Adipocyte (in vitro differentiated cells): ENCODE data around the gene CAMTA1.
"Not testable (repeated sequence)": the region's sequence is repeated elsewhere in the genome, so short reads cannot be mapped to it uniquely, and the experiment has no call there.

Experiments
- DNase-seq: peaks from one replicate; pipeline ENCODE4 v3.0.0-alpha.2; 2015; ENCODE audit warnings: low read depth
- H3K27me3 ChIP-seq: replicated peaks from 2 replicates; pipeline ENCODE4 v1.7.0; 2013; ENCODE audit warnings: mild to moderate bottlenecking, low read length, moderate library complexity; ENCODE audit not compliant: control insufficient read depth, insufficient read depth
- H3K36me3 ChIP-seq: 2 replicates; pipeline ENCODE4 v1.7.0; 2013; ENCODE audit warnings: low read length, mild to moderate bottlenecking, moderate library complexity; ENCODE audit not compliant: control insufficient read depth, insufficient read depth, severe bottlenecking
- H3K4me1 ChIP-seq: 2 replicates; pipeline ENCODE4 v1.7.0; 2013; ENCODE audit warnings: mild to moderate bottlenecking, low read length, moderate library complexity; ENCODE audit not compliant: control insufficient read depth, insufficient read depth
- H3K4me3 ChIP-seq: 2 replicates; pipeline ENCODE4 v1.7.0; 2013; ENCODE audit warnings: mild to moderate bottlenecking, low read length, moderate library complexity
- H3K9ac ChIP-seq: 2 replicates; pipeline ENCODE4 v1.7.0; 2013; ENCODE audit warnings: mild to moderate bottlenecking, low read length, moderate library complexity
- H3K9me3 ChIP-seq: 2 replicates; pipeline ENCODE4 v1.7.0; 2013; ENCODE audit warnings: mild to moderate bottlenecking, low read length, moderate library complexity; ENCODE audit not compliant: control insufficient read depth

CAMTA1 gene

GRCh38 chr1:7705048-7705907 lies 920.0 kb downstream of the CAMTA1 start:
- no peaks in the 10 kb centered on the region for H3K9me3 ChIP-seq
- H3K27me3 ChIP-seq, result peaks cover 57% of the 10 kb centered on the region
- H3K36me3 ChIP-seq, result no peaks in the 10 kb centered on the region
- H3K4me1 ChIP-seq, result no peaks in the 10 kb centered on the region
- H3K4me3 ChIP-seq, result no peak overlapping the region
- DNase-seq, result no peak
- H3K9ac ChIP-seq, result no peak overlapping the region

- Histone ChIP-seq H3K9me3 (no peaks in the 10 kb centered on the region), H3K27me3 (peaks cover 57% of the 10 kb centered on the region), H3K4me1 (no peaks in the 10 kb centered on the region), H3K36me3 (no peaks in the 10 kb centered on the region), H3K9ac (no peak overlapping the region), H3K4me3 (no peak overlapping the region)
- DNase-seq, result no peak
Measured at GRCh38 chr1:7705908-7706216, 920.6 kb downstream of the CAMTA1 start.

GRCh38 chr1:7707527-7707926 lies 922.3 kb downstream of the CAMTA1 start:
- no peaks in the 10 kb centered on the region for H3K4me1 ChIP-seq
- DNase-seq, result no peak
- no peak overlapping the region for H3K9ac ChIP-seq
- H3K4me3 ChIP-seq, result no peak overlapping the region
- H3K27me3 ChIP-seq, result peaks cover 59% of the 10 kb centered on the region
- H3K9me3 ChIP-seq, result no peaks in the 10 kb centered on the region
- no peaks in the 10 kb centered on the region for H3K36me3 ChIP-seq

- DNase-seq, H3K9me3 ChIP-seq, H3K4me1 ChIP-seq, H3K4me3 ChIP-seq, H3K36me3 ChIP-seq, H3K9ac ChIP-seq: not testable (repeated sequence)
- H3K27me3 ChIP-seq, result peaks cover 57% of the 10 kb centered on the region
Measured at GRCh38 chr1:7708065-7708464, 922.8 kb downstream of the CAMTA1 start.

GRCh38 chr1:7710859-7711258 lies 925.6 kb downstream of the CAMTA1 start:
- H3K36me3 ChIP-seq, result no peaks in the 10 kb centered on the region
- no peak overlapping the region for H3K9ac ChIP-seq
- H3K4me1 ChIP-seq, result no peaks in the 10 kb centered on the region
- H3K9me3 ChIP-seq, result no peaks in the 10 kb centered on the region
- DNase-seq, result no peak
- no peak overlapping the region for H3K4me3 ChIP-seq
- peaks cover 60% of the 10 kb centered on the region for H3K27me3 ChIP-seq

- no peaks in the 10 kb centered on the region for H3K36me3 ChIP-seq
- peaks cover 57% of the 10 kb centered on the region for H3K27me3 ChIP-seq
- no peak for DNase-seq
- H3K9me3 ChIP-seq, result no peaks in the 10 kb centered on the region
- no peak overlapping the region for H3K9ac ChIP-seq
- H3K4me1 ChIP-seq, result no peaks in the 10 kb centered on the region
- H3K4me3 ChIP-seq, result no peak overlapping the region
Measured at GRCh38 chr1:7712731-7713323, 927.6 kb downstream of the CAMTA1 start.

GRCh38 chr1:7716506-7716905 lies 931.3 kb downstream of the CAMTA1 start:
- H3K4me3 ChIP-seq, result no peak overlapping the region
- H3K4me1 ChIP-seq, result no peaks in the 10 kb centered on the region
- no peak overlapping the region for H3K9ac ChIP-seq
- H3K27me3 ChIP-seq, result peaks cover 68% of the 10 kb centered on the region
- H3K9me3 ChIP-seq, result no peaks in the 10 kb centered on the region
- no peaks in the 10 kb centered on the region for H3K36me3 ChIP-seq
- DNase-seq, result no peak

GRCh38 chr1:7717748-7718368 lies 932.6 kb downstream of the CAMTA1 start:
- no peak overlapping the region for H3K9ac ChIP-seq
- H3K27me3 ChIP-seq, result peaks cover 59% of the 10 kb centered on the region
- DNase-seq, result no peak
- no peaks in the 10 kb centered on the region for H3K36me3 ChIP-seq
- H3K4me3 ChIP-seq, result no peak overlapping the region
- no peaks in the 10 kb centered on the region for H3K9me3 ChIP-seq
- no peaks in the 10 kb centered on the region for H3K4me1 ChIP-seq

GRCh38 chr1:7719468-7720094 lies 934.3 kb downstream of the CAMTA1 start:
- H3K27me3 ChIP-seq, result peaks cover 58% of the 10 kb centered on the region
- H3K9me3 ChIP-seq, result no peaks in the 10 kb centered on the region
- DNase-seq, result no peak
- H3K36me3 ChIP-seq, result no peaks in the 10 kb centered on the region
- no peak overlapping the region for H3K9ac ChIP-seq
- no peaks in the 10 kb centered on the region for H3K4me1 ChIP-seq
- H3K4me3 ChIP-seq, result no peak overlapping the region

- no peak overlapping the region for H3K4me3 ChIP-seq
- no peak overlapping the region for H3K9ac ChIP-seq
- H3K9me3 ChIP-seq, result no peaks in the 10 kb centered on the region
- no peak for DNase-seq
- peaks cover 58% of the 10 kb centered on the region for H3K27me3 ChIP-seq
- H3K4me1 ChIP-seq, result no peaks in the 10 kb centered on the region
- H3K36me3 ChIP-seq, result no peaks in the 10 kb centered on the region
Measured at GRCh38 chr1:7721940-7722669, 936.9 kb downstream of the CAMTA1 start.

GRCh38 chr1:7722670-7723012 lies 937.4 kb downstream of the CAMTA1 start:
- Histone ChIP-seq H3K36me3 (no peaks in the 10 kb centered on the region), H3K9me3 (no peaks in the 10 kb centered on the region), H3K9ac (no peak overlapping the region), H3K27me3 (peaks cover 55% of the 10 kb centered on the region), H3K4me1 (no peaks in the 10 kb centered on the region), H3K4me3 (no peak overlapping the region)
- no peak for DNase-seq
